T-helper 2 cell treated with Interferon-gamma antibody and Interleukin-4, amounts not matched to agents 100 ng/mL and 5 ng/mL, for 36 hours (primary cell): ENCODE measurements around the gene ADM. TPM values are rescaled to one million over a fixed set of nuclear protein-coding genes. Genes with fewer than 3 reads are reported as not detected.

Experiments used
- intact Hi-C: fragments of 100-400 bp; cut with micrococcal nuclease; formaldehyde crosslinking; loops from one replicate; pipeline ENCODE4 v1.15.1; 2023
- total RNA-seq: library from RNA; stranded (reverse); gene quantifications from 2 replicates; pipeline ENCODE4 v1.2.3, GENCODE V29; 2022

Gene ADM
- total RNA-seq, 1 donor from 2014 or later = 0.61 TPM

DNA sequence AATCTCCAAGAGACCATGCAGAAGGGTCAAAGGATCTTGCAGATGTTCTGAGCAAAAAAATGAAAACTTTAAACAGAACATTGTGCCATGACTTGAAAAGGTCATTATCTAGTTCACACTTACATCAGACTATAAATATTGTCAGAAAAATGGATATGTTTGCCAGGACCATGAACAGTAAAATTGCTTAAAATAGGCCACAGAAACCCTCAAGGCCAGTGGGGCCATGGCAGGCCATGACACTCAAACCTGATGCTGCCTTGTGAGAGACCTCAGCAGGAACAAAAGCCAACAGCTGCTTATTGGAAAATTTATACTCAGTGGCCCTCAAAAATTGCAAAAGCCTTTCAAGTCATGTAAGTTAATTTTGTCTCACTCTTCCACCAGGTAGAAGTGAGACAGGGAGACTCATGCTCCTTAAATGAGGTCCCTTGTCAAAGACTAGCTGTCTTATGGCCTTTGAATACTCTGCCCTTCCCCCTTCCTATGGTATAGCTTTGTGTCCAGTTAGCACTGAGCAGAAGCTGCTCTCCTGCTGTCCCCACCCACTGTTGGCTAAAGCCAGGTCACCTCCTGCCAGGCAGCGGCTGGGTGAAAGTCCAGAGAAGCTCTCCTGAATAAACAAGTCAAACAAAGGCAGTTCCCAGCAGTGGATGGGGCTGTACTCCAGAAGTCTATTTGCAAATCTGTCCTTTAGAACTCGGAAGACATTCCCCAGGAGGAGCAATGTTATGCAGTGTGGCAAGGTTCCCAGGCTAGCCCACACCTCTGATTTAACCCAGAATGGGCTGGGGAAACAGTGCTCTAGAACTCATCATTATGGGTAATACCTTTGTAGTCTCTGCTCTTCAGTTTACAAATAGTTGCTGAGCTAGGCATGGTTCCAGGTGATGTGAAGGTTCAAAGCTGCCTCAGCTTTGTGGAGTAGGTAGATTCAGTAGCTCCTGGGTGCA is 21.4 kb downstream of the ADM start:
- intact Hi-C loops = loop anchor here (10.0 kb wide), 1 partner anchor 791 kb away; no protein-coding TSS in a partner anchor

DNA sequence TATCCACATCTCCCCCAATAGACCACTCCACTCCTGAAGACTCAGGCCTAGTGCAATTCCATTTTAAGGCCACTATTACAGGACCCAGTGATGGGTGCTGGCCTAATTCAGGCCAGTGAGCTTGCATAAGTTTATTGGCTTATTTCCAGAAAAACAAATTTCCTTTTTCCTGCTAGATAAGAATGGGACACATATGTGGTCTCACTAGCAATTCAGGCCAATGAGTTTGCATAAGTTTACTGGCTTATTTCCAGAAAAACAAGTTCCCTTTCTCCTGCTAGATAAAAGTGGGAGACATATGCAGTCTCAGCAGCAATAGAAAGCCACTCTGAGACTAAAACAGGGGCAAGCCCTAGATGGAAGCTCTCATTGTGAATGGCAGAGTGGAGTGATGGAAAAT is 22.4 kb downstream of the ADM start:
- intact Hi-C loops = loop anchor here (10.0 kb wide), 1 partner anchor 792 kb away; no protein-coding TSS in a partner anchor

DNA sequence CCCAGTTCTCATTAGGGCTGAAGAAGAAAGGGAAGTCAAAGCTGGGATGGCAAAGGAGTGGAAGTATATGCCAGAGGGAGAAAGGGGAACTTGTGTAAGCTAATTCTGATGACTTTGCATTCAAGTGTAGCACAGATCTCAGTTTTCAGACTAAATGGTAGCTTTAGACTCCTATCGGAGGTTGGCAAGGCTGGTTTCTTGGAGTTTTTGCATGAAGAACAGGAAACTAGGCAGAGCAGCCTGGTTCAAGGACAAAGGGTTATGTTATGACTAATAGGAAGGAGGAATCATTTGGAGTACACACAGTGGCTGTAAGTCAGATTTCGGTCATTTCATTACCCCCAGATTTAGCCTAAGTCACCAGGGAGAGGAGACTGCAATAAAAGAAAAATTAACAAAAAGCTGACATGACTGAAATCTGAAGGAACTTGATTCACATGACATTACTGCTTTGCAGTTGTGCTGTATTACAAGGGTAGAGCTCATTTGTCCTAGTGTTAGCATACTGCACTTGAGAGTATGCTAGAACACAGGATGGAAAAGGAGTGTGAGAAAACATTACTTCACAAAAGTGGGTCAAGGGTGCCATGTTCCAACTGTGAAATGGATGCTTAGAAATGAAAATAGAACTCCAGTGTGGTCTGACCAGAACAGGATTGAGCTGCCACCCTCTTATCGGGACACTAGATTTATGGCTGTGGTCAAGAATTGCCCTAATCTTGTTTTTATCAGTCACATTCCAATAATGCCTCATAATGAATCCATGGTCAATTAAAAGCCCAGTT is 23.6 kb downstream of the ADM start:
- intact Hi-C loops = loop anchor here (10.0 kb wide), 1 partner anchor 794 kb away; no protein-coding TSS in a partner anchor

DNA sequence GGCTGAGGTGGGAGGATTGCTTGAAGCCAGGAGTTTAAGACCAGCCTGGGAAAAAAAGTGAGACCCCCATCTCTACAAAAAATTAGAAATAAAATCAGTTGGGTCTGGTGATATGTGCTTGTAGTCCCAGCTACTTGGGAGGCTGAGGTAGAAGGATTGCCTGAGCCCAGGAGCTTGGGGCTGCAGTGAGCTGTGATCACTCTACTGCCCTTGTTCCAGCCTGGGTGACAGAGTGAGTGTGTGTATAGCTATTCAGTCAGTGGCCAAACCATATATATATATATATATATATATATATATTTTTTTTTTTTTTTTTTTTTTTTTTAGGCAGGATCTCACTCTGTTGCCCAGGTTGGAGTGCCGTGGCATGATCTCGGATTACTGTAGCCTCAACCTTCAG is 24.5 kb downstream of the ADM start:
- intact Hi-C loops = loop anchor here (10.0 kb wide), 1 partner anchor 795 kb away; no protein-coding TSS in a partner anchor

DNA sequence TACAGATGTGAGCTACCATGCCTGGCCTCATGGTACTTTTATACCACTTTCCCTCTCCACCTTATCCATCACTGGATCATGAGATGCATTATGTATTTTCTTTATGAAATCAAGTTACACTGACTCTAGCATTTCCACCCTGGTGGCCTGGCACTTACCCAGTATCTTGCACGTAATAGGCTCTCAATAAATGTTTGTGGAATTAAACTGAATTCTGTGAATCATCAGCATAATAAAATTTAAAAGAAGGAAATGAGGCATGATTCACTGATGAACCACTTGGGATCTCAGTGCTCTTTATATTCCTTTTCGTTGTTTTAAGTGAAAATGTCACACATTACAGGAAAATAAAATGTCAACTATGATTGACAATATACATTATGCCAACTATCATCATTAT is 25.1 kb downstream of the ADM start:
- intact Hi-C loops = loop anchor here (10.0 kb wide), 1 partner anchor 795 kb away; no protein-coding TSS in a partner anchor

DNA sequence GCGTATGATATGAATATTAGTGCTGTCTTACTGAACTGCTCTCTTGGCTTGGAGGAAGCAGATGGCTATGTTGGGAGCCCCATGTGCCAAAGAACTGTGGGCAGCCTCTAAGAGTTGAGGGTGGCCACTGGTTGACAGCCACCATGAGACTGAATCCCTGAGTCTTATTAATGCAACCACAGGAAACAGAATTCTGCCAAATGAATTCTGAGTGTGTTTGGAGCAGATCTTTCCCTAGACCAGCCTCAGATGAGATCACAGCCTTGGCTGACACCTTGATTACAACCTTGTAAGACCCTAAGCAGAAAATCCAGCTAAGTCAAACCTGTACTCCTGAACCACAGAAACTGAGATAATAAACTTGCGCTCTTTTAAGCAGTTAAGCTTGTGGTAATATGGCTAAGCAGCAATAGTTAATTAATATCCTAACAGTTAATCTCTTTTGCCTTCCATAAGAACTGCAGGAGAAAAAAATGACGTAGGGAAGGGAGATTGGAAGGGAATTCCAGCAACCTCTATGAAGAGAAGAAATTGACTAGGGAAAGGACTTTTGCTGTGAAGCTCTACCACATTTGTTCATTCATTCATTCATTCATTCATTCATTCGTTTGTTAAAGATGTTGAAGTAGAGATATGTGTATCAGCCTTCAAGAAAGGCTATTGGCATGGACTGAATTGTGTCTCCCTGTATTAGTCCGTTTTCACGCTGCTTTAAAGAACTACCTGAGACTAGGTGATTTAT is 26.8 kb downstream of the ADM start:
- intact Hi-C loops = no loop called here

- intact Hi-C loops = no loop called here
These were observed 28.6 kb downstream of the ADM start for GRCh38 chr11:10333490-10333889.

DNA sequence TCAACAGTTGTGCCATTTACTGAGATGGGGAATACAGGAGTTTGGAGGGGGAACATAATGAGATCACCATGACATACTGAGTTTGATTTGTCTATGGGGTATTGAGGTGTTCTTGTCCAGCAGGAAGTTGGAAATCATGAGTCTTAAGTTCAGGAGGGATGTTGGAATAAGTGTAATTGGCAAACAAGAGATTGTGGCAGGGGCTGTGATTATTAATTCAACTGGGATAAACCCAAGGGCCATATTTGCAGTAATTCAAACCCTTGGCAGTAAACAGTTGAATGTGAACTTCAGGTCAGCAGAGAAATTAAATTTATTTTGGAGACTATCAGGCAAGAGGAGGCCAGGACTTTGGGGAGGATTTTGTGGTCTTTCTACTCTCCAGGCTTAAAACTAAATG is 33.4 kb downstream of the ADM start:
- intact Hi-C loops = no loop called here

DNA sequence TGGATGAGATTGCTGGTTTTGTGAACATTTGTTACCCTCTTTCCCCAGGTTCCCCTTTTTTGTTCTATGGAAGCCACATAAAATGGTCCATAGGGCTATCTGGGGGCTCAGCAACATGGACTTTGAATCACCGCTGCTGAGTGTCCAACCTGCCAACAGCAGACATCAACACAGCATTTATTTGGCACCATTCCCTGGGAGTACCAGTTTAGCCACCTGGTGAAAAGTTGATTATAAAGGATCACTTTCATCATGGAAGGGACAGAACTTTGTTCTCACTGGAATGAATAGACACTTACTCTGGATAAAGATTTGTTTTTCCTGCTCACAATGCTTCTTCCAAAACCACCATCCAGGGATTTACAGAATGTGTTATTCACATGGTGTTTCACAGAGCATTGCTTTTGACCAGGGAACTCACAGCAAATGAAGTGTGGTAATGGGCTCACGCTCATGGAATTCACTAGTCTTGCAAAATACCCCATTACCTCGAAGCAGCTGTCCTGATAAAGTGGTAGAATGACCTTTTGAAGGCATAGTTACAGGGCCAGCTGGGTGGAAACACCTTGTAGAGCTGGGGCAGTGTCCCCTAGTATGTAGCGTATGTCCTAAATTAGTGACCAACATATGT is 43.9 kb downstream of the ADM start:
- intact Hi-C loops = no loop called here

DNA sequence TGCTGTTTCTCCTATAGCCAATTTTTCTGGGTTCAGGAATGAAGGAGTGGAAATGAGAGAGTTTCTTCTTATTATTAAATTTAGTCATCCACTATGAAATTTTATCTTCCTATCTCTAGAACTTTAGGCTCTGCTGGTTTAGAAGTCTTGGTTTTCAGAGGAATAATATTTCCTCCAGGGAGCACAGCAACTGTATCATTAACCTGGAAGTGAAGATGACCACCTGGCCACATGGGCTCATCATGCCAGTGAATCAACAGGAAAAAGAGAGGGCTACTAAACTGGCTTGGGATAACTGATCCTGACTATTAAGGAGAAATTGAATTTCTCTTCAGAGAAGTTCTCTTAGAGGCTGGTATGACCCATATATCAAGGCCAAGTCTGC is 44.4 kb downstream of the ADM start:
- intact Hi-C loops = no loop called here

- intact Hi-C loops = no loop called here
These were observed 44.9 kb downstream of the ADM start for GRCh38 chr11:10349806-10350205.

- intact Hi-C loops = no loop called here
These were observed 45.5 kb downstream of the ADM start for GRCh38 chr11:10350334-10350733.

DNA sequence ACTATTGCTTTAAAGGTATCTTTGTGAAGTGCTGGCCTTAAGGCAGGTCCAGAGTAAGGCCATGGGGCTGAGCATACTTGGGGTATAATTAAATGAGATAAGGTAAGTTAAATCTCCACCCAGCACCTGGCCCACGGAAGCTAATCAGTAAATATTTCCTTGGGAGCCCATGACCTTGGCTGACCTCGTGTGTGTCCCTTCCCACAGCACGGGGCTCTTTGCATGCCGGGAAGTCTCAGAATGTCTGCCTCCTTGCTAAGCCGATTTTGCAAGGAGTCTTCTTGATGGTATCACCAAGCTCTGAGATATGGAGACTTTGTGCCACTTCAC is 46.5 kb downstream of the ADM start:
- intact Hi-C loops = no loop called here

DNA sequence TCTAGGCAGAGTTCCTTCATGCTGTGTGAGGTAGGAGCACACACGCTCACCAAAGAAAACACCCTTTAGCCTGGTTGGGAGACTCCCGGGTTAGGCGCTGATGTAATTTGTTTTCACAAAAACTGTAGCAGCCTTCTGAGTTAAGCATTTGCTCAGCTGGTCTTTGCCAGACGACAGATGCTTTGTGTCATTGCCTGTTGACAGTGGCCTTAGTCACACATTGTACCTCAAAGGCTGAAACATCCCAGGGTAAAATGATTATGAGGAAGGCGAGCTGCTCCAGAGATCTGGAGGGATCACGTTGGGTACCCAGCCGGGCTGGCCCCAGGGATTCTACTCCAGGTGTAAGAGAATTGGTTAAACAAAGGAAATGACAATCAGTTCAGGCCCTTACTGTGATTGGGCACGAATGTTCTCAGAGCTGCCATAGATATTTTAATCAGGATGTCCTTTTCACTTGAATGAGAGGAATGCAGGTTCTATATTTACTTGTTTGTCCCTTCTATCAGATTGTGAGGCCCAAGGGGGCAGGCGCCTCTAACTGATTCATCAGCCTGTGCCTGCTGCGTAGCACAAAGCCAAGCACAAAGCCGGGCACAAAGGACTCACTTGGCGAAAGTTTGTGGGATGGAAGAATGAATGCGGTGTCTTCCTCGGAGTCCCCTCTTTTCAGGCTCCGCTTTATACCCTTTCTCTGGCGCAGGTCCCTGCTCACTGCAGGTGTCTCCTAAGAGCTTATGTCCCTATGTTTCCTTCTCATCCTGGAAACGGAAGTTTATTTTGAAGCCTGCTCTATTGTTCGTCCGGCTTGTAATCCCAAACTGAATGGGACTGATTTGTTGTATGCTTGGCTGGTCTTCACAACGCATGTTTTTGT is 47.1 kb downstream of the ADM start:
- intact Hi-C loops = no loop called here

- intact Hi-C loops = no loop called here
These were observed 48.2 kb downstream of the ADM start for GRCh38 chr11:10352921-10353550.

GRCh38 chr11:10354389-10354788 is 49.5 kb downstream of the ADM start:
- intact Hi-C loops = no loop called here

DNA sequence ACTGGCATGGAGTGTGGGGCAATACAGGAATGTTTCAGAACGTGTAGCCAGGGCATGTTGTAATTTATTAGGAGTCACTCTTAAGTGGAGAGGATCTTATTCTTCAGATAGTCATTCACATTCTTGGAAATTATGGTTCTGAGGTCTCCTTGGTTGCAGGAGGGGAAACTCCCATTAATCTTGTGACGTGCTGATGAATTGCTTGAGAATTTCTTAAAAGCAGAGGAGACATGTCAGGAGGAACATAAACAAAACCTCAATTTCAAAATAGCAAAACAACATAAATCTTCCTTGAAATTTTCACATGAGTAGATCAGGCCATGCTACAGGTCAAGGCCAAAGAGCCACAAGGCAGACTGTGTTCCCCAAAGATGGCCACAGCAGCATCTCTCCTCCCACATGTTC is 50.4 kb downstream of the ADM start:
- intact Hi-C loops = no loop called here

- intact Hi-C loops = no loop called here
These were observed 51.3 kb downstream of the ADM start for GRCh38 chr11:10356161-10356560.
